CMK (cell line): Measurements from ENCODE around the gene C16orf46.

Experiments
- DNase-seq: peaks from one replicate; pipeline ENCODE4 v3.0.0-alpha.2; 2010; ENCODE audit warnings: low read depth

The C16orf46 gene

DNA sequence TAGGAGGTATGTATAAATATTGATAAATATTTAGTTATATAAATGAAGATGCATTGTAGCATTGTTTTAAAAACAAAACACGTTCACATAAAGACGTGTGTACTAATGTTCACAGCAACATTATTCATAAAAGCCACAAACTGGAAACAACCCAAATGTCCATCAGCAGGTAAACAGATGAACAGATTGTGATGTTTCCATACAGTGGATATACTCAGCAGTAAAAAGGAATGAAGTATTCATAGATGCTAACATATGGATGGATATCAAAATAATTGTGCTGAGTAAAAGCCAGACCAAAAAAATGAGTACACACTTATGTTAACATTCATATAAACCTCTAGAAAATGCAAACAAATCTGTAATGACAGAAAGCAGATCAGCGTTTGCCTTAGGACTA is 64.1 kb downstream of the C16orf46 start:
- no peak for DNase-seq
